Prostate gland (tissue), 2 donors: ENCODE measurements around the gene PNLIP.

Experiments used
- POLR2AphosphoS5 ChIP-seq: sonication (generic); formaldehyde crosslinking; IDR thresholded peaks from one replicate; pipeline ENCODE4 v1.6.1; 2017; ENCODE audit warnings: antibody characterized with exemption
- TF ChIP-seq, protein P1 (sequence below), 4 experiments: fragments of 200-600 bp in 2 of 4; fragments of 450-650 bp in 2 of 4; sonication (generic) in 2 of 4; IDR thresholded peaks; 1 replicate in 3 of 4; 2 replicates in 1 of 4; pipeline ENCODE4 v1.5.1; 2016 to 2019; ENCODE audit warnings: antibody characterized with exemption in 4 of 4, mild to moderate bottlenecking in 2 of 4, moderate library complexity in 2 of 4

GRCh38 chr10:116524736-116525135 lies 21.0 kb upstream of the PNLIP start:
- no peak for TF ChIP-seq POLR2AphosphoS5
- TF ChIP-seq, protein P1, sequence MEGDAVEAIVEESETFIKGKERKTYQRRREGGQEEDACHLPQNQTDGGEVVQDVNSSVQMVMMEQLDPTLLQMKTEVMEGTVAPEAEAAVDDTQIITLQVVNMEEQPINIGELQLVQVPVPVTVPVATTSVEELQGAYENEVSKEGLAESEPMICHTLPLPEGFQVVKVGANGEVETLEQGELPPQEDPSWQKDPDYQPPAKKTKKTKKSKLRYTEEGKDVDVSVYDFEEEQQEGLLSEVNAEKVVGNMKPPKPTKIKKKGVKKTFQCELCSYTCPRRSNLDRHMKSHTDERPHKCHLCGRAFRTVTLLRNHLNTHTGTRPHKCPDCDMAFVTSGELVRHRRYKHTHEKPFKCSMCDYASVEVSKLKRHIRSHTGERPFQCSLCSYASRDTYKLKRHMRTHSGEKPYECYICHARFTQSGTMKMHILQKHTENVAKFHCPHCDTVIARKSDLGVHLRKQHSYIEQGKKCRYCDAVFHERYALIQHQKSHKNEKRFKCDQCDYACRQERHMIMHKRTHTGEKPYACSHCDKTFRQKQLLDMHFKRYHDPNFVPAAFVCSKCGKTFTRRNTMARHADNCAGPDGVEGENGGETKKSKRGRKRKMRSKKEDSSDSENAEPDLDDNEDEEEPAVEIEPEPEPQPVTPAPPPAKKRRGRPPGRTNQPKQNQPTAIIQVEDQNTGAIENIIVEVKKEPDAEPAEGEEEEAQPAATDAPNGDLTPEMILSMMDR (IDR thresholded peaks at IDR 0.05) = no peak
